ACC112 (cell line): ENCODE measurements around the gene NSD1.
"Not testable (repeated sequence)": the region's sequence is repeated elsewhere in the genome, so short reads cannot be mapped to it uniquely, and the experiment has no call there.

Experiments used
- H2AFZ ChIP-seq: fragments of 200-600 bp; sonication (generic); one replicate; pipeline ENCODE4 v1.6.0; 2017; ENCODE audit warnings: antibody characterized with exemption, low read length; ENCODE audit not compliant: unreplicated experiment
- H3K27ac ChIP-seq: fragments of 200-600 bp; sonication (generic); 2 replicates; pipeline ENCODE4 v1.5.1; 2014; ENCODE audit warnings: low read depth, mild to moderate bottlenecking, antibody characterized with exemption, low read length, moderate library complexity
- H3K27me3 ChIP-seq: fragments of 200-600 bp; sonication (generic); 2 replicates; pipeline ENCODE4 v1.6.1; 2014; ENCODE audit warnings: mild to moderate bottlenecking, antibody characterized with exemption, low read length, moderate library complexity, mixed read lengths; ENCODE audit not compliant: insufficient read depth
- H3K36me3 ChIP-seq: fragments of 200-600 bp; sonication (generic); 2 replicates; pipeline ENCODE4 v1.6.1; 2016; ENCODE audit warnings: mild to moderate bottlenecking, antibody characterized with exemption, low read length, moderate library complexity, mixed read lengths; ENCODE audit not compliant: insufficient read depth
- H3K4me1 ChIP-seq: fragments of 200-600 bp; sonication (generic); one replicate; pipeline ENCODE4 v1.6.1; 2016; ENCODE audit warnings: low read length, mixed read lengths; ENCODE audit not compliant: insufficient read depth, unreplicated experiment, control insufficient read depth
- H3K4me3 ChIP-seq: fragments of 200-600 bp; sonication (generic); 2 replicates; pipeline ENCODE4 v1.5.1; 2014; ENCODE audit warnings: mild to moderate bottlenecking, low read depth, low read length
- H3K79me2 ChIP-seq: fragments of 200-600 bp; sonication (generic); one replicate; pipeline ENCODE4 v1.6.0; 2016; ENCODE audit warnings: low read length; ENCODE audit not compliant: control insufficient read depth, unreplicated experiment, insufficient read depth

The NSD1 gene

GRCh38 chr5:177232358-177232757, 98.8 kb downstream of the NSD1 start:
- Histone ChIP-seq H3K27me3 (no peaks in the 10 kb centered on the region), H3K27ac (no peak overlapping the region), H2AFZ (no peak overlapping the region), H3K36me3 (peaks cover 8% of the 10 kb centered on the region), H3K4me1 (peaks cover 12% of the 10 kb centered on the region), H3K79me2 (peaks cover 25% of the 10 kb centered on the region), H3K4me3 (no peak overlapping the region)

GRCh38 chr5:177232761-177233160, 99.2 kb downstream of the NSD1 start:
- H3K27me3 ChIP-seq, result no peaks in the 10 kb centered on the region
- H3K27ac ChIP-seq, result no peak overlapping the region
- H2AFZ ChIP-seq, result no peak overlapping the region
- no peak overlapping the region for H3K4me3 ChIP-seq
- peaks cover 12% of the 10 kb centered on the region for H3K4me1 ChIP-seq
- peaks cover 8% of the 10 kb centered on the region for H3K36me3 ChIP-seq
- H3K79me2 ChIP-seq, result peaks cover 25% of the 10 kb centered on the region

GRCh38 chr5:177233206-177233605, 99.6 kb downstream of the NSD1 start:
- Histone ChIP-seq H3K36me3 (peaks cover 13% of the 10 kb centered on the region), H3K4me1 (peaks cover 12% of the 10 kb centered on the region), H2AFZ (no peak overlapping the region), H3K79me2 (peaks cover 25% of the 10 kb centered on the region), H3K27me3 (no peaks in the 10 kb centered on the region), H3K27ac (no peak overlapping the region), H3K4me3 (no peak overlapping the region)

GRCh38 chr5:177233802-177234201, 100.2 kb downstream of the NSD1 start:
- H3K36me3 ChIP-seq, result peaks cover 18% of the 10 kb centered on the region
- no peak overlapping the region for H3K27ac ChIP-seq
- no peak overlapping the region for H2AFZ ChIP-seq
- no peak overlapping the region for H3K4me3 ChIP-seq
- H3K4me1 ChIP-seq, result peaks cover 12% of the 10 kb centered on the region
- no peaks in the 10 kb centered on the region for H3K27me3 ChIP-seq
- peaks cover 21% of the 10 kb centered on the region for H3K79me2 ChIP-seq

GRCh38 chr5:177234841-177235240, 101.3 kb downstream of the NSD1 start:
- Histone ChIP-seq H3K36me3 (peaks cover 28% of the 10 kb centered on the region), H3K27me3 (no peaks in the 10 kb centered on the region), H2AFZ (no peak overlapping the region), H3K4me1 (peaks cover 12% of the 10 kb centered on the region), H3K27ac (no peak overlapping the region), H3K79me2 (peaks cover 14% of the 10 kb centered on the region), H3K4me3 (no peak overlapping the region)

GRCh38 chr5:177241768-177242167, 108.2 kb downstream of the NSD1 start:
- no peak overlapping the region for H3K27ac ChIP-seq
- peaks cover 30% of the 10 kb centered on the region for H3K36me3 ChIP-seq
- H3K27me3 ChIP-seq, result no peaks in the 10 kb centered on the region
- peaks cover 1% of the 10 kb centered on the region for H3K4me1 ChIP-seq
- no peak overlapping the region for H2AFZ ChIP-seq
- H3K4me3 ChIP-seq, result no peak overlapping the region
- no peaks in the 10 kb centered on the region for H3K79me2 ChIP-seq

GRCh38 chr5:177242304-177242703, 108.7 kb downstream of the NSD1 start:
- Histone ChIP-seq H3K4me1 (peaks cover 3% of the 10 kb centered on the region), H3K79me2 (no peaks in the 10 kb centered on the region), H3K27ac (no peak overlapping the region), H2AFZ (no peak overlapping the region), H3K27me3 (no peaks in the 10 kb centered on the region), H3K36me3 (peaks cover 33% of the 10 kb centered on the region), H3K4me3 (no peak overlapping the region)

GRCh38 chr5:177249761-177250537, 116.4 kb downstream of the NSD1 start:
- H3K36me3 ChIP-seq, result peaks cover 42% of the 10 kb centered on the region

GRCh38 chr5:177253252-177253651, 119.7 kb downstream of the NSD1 start:
- no peaks in the 10 kb centered on the region for H3K4me1 ChIP-seq
- H3K27ac ChIP-seq, result no peak overlapping the region
- no peak overlapping the region for H3K4me3 ChIP-seq
- peaks cover 34% of the 10 kb centered on the region for H3K36me3 ChIP-seq
- H3K79me2 ChIP-seq, result no peaks in the 10 kb centered on the region
- H3K27me3 ChIP-seq, result no peaks in the 10 kb centered on the region
- no peak overlapping the region for H2AFZ ChIP-seq

More at GRCh38 chr5:177249761-177250537, 116.4 kb downstream of the NSD1 start:
- Histone ChIP-seq H2AFZ (no peak overlapping the region), H3K4me3 (no peak overlapping the region), H3K79me2 (no peaks in the 10 kb centered on the region), H3K27me3 (no peaks in the 10 kb centered on the region), H3K4me1 (peaks cover 3% of the 10 kb centered on the region), H3K27ac (no peak overlapping the region)

- peaks cover 39% of the 10 kb centered on the region for H3K36me3 ChIP-seq
- H2AFZ ChIP-seq, result no peak overlapping the region
- no peaks in the 10 kb centered on the region for H3K79me2 ChIP-seq
- no peaks in the 10 kb centered on the region for H3K27me3 ChIP-seq
- H3K4me3 ChIP-seq, result no peak overlapping the region
- no peaks in the 10 kb centered on the region for H3K4me1 ChIP-seq
- no peak overlapping the region for H3K27ac ChIP-seq
These were observed 122.7 kb downstream of the NSD1 start for GRCh38 chr5:177256296-177256695.

- not testable (repeated sequence) for H2AFZ ChIP-seq, H3K27me3 ChIP-seq, H3K4me1 ChIP-seq, H3K79me2 ChIP-seq, H3K4me3 ChIP-seq, H3K27ac ChIP-seq
- peaks cover 24% of the 10 kb centered on the region for H3K36me3 ChIP-seq
These were observed 125.1 kb downstream of the NSD1 start for GRCh38 chr5:177258711-177259110.
